Measurements from ENCODE around the gene CNIH4.

- TF ChIP-seq POLR2A (IDR thresholded peaks at IDR 0.05) (no peak), CTCF (IDR thresholded peaks at IDR 0.05) (no peak)
Measured at GRCh38 chr1:224390517-224390916, 33.8 kb downstream of the CNIH4 start.

Measured in ovary (tissue), 3 donors.